HG03520 (cell line): ENCODE data around the gene SUSD1.

ENCODE experiments used
- ATAC-seq: cut with Tn5 transposase; IDR thresholded peaks from one replicate; pipeline ENCODE4 v1.9.1; 2021; ENCODE audit warnings: mild to moderate bottlenecking, moderate library complexity; ENCODE audit not compliant: unreplicated experiment

SUSD1 gene

DNA sequence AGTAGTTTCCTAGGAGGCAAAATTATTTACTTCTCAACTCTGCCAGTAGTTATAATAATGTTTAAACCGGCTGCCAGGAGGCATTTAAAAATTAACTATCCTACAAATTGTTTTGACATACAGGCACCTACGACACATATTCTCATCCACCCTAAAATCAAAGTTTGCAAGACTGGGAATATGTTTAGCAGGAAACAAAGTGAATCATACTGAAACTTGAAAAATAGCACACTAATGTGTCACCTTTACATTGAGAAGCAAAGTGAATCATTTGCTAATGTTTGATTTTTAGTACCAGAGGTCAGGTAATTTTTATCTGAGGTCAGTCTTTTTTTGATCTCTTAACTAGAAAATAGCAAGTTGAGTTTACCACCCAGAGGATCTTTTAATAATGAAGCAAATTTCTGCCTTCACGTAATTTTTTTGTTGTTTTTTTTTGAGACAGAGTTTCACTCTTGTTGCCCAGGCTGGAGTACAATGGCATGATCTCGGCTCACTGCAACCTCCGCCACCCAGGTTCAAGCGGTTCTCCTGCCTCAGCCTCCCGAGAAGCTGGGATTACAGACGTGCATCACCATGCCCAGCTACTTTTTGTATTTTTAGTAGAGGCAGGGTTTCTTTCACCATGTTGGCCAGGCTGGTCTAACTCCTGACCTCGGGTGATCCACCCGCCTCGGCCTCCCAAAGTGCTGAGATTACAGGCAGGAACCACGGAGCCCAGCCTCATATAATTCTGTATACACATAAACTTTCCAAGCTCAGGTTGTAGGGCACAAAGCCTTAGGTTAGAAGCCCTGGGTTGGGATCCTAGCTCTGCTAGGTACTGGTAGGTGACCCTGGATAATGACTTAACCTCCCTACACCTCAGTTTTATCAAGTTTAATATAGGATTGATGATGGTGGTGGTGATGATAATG lies 154.2 kb downstream of the SUSD1 start:
- no peak for ATAC-seq

DNA sequence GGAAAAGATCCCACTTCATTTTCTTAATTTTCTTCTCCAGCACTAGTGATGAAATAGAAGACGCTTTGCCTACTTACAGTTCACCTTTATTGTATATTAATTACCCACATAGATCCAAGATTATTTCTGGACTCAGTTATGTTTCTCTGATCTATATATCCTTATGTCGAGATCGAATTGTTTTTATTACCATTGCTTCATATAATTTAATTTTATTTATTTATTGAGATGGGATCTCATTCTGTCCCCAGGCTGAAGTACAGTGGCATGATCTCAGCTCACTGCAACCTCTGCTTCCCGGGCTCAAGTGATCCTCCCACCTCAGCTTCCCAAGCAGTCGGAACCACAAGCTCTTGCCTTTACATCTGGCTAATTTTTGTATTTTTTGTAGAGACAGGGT lies 157.2 kb downstream of the SUSD1 start:
- no peak for ATAC-seq

DNA sequence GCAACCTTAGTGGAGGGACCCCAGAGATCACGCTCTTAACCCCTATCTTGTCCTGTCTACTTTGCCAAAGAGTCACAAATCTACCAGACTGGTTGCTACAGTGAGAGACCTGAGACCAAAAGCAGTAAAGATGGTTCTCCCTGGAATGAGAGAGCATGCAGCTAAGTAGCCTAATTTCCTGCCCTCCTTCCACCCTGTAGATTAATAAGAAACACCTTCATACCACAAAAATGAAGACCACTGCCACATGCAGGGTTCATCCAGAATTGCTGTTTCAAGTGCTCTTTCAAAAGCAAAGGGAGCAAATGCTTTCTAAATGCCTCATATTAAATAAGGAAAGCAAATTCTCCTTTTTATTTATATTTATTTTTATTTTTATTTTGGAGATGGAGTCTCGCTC lies 159.4 kb downstream of the SUSD1 start:
- ATAC-seq, result no peak

DNA sequence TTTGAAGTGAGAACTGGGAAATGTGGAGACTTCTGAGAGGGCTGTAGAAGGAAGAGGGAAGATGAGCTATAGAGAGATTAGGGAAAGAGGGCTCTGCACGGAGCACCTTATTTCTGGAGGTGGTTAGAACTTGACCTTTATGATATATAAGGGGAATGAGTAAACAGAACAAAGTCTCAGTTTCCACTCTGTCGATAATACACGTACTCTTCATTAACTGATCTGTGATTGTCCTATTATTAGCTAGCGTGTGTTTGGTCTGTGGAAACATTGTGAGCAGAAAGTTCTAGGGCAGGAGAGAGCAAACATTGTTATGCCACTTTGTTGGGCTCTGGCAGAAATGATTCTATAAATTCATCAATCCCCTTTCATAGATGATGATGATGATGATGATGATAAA lies 159.9 kb downstream of the SUSD1 start:
- ATAC-seq, result no peak

DNA sequence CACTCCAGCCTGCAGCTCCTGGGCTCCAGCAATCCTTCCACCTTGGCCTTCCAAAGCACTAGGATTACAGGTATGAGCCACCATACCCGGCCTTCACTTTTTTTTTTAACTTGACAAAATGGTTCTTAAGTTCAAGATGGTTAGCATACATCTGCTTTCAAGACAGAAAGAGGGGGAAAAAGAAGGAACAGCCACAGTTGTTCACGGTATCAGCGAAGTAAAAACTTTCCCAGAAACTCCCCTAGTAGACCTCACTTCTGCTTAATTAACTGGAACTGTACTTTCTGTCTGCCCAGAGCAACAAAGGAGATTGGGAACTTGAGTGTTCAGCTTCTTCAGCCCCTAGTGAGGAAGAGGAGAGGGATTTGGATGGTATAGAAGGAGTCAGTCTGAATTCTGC lies 161.8 kb downstream of the SUSD1 start:
- no peak for ATAC-seq

DNA sequence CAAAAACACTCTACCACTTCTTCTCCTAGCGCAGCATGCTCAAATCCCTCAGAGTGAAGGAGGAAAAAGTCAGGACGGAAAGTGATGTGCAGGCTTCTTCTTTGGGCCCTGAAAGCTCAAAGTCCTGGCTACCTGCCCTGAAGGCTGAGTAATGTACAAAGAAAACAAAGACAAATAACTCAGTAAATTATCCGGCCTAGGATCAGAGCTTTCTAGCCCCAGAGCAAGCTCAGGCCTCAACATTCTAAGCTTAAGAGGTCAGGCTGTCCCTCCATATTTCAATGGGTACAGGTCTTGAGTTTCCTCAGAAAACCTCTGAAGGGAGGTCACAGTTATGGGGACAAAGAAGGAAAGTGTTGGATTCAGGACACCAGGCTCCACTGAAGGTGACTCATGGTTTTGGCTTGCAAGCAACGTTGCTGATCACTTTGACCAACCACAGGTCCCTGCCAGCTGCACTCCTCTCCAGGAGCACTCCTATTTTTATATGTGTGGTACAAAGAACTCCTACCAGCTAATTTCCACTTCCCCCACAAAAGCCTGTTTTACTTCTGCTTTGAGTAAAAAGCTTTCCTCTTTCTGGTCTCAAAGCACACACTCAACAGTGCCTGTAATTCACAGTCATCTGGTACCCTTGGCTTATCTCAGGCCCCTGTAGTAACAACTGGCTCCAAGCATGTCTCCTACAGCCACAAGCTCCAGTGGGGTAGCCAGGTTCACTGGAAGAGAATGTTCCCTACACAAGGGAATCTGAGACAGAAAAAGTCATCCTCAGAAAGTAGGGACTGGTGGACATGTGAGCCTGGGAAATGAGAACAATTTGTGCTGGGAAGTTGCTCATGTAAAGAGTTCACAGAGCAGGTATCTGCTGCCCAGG lies 162.8 kb downstream of the SUSD1 start:
- peak; percentile 77 for ATAC-seq

DNA sequence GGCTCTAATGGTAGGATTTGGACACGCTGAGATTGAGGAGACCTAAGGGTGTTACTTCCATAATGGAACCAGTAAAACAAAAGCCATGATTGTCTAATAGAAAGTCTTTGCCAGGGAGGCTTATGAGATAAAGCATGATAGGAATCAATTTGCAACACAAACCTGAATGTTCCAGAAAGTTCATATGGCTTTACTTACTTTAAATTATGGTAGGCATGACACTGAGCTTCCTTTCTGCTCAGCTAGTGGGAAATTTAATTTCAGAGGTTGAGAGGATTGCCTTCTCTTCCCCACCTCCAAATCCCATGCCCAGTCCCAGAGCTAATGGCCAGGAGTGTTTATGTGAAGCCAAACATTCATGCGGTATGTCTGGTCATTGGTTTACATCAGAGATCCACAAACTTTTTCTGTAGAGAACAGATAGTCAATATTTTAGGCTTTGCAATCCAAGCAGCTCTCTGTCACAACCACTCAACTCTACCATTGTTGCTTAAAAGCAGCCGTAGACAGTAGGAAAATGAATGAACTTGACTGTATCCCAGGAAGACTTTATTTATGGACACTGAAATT lies 164.0 kb downstream of the SUSD1 start:
- no peak for ATAC-seq

DNA sequence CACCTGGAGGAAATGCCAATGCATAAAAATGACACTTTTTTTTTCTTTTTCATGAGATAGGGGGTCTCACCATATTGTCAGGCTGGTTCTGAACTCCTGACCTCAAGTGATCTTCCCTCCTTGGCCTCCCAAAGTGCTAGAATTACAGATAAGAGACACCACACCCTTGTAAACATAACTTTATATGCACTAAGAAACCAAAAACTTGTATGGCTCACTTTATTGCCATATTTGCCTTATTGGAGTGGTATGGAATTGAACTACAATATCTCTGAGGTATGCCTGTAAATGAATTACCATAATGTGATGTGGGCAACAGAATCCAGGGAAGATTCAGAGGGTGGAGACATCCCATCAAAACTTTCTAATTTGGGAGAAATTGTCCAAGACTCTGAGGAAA lies 164.6 kb downstream of the SUSD1 start:
- no peak for ATAC-seq

DNA sequence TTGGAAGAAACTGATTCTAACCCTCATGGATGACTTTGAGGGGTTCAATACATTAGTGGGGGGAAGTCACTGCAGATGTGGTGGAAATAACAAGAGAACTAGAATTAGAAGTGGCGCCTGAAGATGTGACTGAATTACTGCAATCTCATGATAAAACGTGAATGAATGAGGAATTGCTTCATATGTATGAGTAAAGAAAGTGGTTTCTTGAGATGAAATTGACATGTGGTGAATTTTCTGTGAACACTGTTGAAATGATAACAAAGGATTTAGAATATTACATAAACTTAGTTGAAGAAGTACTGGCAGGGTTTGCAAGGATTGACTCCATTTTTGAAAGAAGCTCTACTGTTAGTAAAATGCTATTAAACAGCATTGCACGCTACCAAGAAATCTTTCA lies 165.4 kb downstream of the SUSD1 start:
- ATAC-seq, result no peak

DNA sequence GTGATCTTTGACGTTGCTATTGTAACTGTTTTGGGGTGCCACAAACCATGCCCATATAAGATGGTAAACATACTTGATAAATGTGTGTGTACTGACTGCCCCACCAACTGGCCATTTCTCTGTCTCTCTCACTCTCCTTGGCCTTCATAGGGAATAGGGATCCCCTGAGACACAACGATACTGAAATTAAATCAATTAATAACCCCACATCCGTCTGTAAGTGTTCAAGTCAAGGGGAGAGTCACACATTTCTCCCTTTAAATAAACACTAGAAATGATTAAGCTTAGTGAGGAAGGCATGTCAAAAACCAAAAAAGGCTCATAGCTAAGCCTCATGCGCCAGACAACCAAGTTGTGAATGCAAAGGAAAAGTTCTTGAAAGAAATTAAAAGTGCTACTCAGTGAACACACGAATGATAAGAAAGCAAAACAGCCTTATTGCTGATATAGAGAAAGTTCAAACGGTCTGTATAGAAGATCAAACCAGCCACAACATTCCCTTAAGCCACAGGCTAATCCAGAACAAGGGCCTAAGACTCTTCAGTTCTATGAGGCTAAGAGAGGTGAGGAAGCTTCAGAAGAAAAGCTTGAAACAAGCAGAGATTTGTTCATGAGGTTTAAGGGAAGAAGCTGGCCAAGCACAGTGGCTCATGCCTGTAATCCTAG lies 167.4 kb downstream of the SUSD1 start:
- ATAC-seq, result no peak

DNA sequence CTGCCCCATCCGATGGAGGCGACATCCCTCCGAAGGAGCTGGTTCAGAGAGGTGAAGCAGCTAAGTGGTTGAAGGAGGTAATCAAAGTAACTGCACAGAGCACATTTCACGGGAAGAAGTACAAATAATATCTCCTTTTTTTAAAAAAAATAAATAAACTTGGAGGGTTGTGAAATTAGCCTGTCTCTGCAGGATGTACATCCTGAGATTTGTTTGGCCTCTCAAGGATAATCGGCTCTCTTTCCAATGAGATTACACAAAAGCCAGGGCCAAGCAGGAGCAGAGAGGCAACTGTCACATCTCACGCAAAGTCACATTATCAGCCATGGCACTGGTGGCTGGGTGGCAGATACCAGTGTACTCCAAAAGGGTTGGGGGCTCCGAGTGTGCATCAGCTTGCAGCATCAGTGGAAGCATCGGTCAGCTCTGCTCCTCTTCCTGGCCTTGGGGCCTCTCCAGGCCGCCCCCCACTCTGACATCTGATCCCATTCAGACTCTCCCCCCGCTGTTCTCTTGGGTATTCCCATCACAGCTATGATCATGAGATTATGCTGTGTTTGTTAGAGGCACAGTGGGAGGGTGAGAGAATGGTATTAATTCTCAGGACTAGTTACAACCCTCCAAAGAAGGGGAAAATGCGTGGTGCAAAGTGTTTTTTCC lies 168.6 kb downstream of the SUSD1 start:
- ATAC-seq, result no peak

DNA sequence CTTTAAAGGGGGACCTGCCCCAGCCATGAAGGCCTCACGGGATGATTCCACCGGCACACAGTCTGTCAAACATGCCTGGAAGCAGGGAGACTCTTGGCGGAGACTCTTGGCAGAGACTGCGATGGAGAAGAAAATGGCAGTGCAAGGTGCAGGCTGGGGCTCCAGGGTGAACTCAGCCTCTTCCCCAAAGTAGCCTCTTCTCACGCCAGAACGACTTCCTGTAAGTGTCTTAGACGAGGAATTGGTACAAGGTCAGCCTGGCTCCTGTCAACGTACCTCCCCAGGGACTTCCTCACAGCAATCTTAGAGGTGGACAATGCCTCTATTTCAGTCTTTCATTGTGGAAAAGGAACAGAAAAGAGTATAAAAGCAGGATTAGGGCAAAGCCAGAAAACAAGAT lies 169.2 kb downstream of the SUSD1 start:
- no peak for ATAC-seq

DNA sequence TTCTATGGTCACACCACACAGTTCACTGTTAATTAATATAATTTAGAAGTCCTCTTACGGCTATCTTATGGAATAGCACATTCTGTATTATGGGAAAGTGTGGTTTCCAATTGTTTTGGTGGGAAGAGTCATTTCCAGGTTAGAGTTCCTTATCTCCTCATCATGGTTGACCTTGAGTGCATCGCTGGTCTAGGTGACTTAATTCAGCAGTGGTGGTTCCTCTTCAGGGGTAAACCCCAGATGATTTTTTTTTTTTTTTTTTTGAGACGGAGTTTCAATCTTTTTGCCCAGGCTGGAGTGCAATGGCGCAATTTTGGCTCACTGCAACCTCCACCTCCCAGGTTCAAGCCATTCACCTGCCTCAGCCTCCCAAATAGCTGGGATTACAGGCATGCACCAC lies 171.6 kb downstream of the SUSD1 start:
- no peak for ATAC-seq

DNA sequence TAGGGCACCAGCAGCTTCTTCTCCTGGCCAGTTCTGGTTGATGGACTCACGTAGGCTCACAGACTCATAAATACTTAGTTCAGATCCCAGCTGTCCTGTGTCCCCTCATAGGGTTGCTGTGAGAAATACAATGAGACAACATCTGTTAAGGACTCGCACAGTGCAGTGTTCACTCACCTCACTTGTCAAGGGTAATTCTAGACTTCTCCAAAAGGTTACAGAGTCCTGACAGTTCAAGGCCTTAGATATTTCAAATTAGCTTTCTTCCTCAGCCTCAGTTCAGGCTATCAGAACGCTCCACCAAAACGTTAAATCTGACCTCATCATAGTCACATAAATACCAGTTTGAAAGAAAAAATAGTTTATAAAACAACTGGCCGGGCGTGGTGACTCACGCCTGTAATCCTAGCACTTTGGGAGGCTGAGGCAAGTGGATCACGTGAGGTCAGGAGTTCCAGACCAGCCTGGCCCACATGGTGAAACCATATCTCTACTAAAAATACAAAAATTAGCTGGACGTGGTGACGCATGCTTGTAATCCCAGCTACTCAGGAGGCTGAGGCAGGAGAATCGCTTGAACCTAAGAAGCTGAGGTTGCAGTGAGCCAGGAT lies 172.1 kb downstream of the SUSD1 start:
- no peak for ATAC-seq

DNA sequence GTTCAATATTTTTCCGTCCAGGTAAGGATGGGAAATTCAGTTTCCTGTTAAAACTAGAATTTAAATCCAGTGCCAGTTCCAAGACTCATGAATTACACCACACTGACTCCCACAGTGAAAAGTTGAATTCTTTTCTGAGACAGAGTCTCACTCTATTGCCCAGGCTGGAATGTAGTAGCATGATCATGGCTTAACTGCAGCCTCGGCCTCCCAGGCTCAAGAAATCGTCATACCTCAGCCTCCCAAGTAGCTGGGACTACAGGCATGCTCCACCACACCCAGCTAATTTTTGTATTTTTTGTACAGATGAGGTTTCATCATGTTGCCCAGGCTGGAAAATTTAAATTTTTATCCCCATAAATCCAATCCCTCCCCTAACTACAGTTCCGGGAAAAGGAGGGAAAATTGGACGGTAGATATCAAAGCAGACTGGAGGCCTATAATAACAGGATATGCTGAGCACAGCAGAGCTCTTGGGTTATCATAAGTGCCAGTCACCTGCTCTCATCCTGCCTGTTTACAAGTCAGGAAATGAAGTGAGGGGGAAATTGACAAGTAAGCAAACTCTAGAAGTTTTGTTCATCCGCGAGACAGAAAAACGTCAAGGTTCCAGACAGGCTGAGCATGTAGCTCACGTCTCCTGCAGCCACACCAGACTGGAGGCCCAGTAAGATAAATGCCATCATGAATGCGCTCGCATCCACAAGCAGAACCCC lies 172.8 kb downstream of the SUSD1 start:
- ATAC-seq, result no peak

DNA sequence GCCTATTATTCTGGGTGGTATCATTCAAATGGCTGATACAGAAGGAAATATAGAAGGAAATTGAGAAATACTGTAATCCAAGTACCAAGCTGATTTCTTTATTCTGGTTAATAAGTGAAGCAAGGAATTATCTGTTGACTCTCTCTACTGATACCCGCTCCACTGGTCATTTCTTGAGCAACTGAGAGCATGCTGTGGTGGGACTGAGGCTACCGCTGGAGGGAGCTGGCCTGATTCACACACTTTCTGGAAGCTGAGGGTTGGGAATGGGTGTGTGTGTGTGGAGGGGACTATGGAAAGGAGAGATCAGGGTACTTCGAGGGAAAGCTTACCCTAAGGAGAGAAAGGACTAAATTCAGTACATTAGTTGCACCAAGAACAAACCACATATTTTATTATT lies 174.4 kb downstream of the SUSD1 start:
- no peak for ATAC-seq

DNA sequence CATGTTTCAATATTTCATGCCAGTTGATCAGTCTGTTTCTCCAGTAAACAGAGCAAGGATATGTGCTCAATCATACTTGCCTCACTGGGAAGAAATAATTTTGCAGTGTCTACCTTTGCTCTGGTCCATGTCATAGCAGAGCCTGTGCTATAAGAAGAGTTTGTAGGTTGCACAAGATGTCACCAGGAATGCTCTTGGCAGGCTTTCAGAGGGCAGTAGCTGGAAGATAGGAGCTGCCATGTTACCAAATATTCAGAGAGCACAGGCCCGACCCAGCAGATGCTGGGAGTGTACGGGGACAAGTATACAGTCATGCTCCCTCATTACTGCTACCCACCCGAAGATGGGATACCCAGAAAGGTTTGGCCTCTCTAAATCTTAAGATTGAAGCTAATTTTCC lies 175.8 kb downstream of the SUSD1 start:
- ATAC-seq, result no peak

DNA sequence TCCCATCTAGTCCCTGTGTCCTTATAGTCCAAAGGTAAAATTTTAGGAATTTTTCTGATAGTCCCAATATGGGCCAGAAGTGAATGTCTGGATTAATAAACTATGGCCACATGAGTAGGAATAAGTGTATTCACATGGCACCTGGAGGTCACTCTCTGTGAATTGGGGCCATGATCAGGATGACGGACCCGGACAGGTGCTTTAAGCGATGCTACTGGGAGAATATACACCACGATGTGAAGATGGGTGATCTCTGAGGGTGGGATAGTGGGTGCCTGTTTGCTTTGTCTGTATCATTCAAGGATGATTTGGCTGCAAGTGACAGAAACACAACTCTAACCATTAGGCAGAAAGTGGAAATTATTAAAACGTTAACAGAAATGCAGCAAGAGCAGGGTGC lies 177.3 kb downstream of the SUSD1 start:
- ATAC-seq, result no peak

DNA sequence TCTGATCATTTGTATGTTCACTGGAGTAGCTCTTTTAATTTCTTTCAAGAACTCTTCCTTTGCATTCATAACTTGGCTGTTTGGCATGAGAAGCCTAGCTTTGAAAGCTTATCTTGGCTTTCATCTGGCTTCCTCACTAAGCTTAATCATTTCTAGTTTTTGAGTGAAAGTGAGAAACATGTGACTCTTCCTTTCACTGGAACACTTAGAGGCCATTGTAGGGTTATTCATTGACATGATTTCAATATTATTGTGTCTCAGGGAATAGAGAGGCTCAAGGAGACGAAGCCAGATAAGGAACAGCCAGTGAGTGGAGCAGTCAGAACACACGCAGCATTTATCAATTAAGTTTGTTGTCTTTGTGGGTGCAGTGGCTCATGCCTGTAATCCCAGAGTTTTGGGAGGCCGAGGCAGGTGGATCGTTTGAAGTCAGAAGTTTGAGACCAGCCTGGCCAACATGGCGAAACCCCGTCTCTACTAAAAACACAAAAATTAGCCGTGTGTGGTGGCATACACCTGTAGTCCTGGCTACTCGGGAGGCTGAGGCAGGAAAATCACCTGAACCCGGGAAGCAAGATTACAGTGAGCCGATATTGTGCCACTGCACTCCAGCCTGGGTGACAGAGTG lies 180.2 kb downstream of the SUSD1 start:
- ATAC-seq, result no peak
